CD4-positive, alpha-beta T cell treated with Interleukin-15 for 1 hour (primary cell): ENCODE data around the gene KAZN.

Experiments
- DNase-seq: peaks from one replicate; pipeline ENCODE4 v3.0.0-alpha.2; 2020

KAZN gene

DNA sequence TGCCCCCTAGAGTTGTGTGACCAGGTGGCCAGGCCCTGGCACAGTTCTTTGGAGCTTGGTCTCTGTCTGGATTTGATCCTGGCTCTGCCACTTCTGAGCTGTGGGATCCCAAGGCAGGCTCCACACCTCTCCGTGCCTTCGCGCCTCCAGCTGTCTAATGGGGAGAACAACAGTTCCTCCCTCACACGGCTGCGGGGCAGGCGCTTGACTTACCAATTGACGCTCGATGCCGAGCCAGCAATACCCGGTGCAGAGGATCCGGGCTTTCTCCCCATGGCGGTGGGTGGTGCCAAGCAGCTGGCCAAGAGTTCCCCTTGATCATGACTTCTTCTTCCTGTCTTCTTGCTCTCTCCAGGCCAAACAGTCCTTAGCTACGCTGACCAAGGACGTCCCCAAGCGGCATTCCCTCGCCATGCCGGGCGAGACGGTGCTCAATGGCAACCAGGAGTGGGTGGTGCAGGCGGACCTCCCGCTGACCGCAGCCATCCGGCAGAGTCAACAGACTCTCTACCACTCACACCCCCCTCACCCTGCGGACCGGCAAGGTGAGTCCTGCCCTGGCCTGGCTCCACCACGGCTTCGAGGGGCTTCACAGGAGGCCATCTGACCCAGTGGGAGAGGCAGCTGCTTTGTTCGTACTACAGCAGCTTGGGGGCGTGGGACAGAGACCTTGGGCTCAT lies 457.4 kb downstream of the KAZN start:
- no peak for DNase-seq

DNA sequence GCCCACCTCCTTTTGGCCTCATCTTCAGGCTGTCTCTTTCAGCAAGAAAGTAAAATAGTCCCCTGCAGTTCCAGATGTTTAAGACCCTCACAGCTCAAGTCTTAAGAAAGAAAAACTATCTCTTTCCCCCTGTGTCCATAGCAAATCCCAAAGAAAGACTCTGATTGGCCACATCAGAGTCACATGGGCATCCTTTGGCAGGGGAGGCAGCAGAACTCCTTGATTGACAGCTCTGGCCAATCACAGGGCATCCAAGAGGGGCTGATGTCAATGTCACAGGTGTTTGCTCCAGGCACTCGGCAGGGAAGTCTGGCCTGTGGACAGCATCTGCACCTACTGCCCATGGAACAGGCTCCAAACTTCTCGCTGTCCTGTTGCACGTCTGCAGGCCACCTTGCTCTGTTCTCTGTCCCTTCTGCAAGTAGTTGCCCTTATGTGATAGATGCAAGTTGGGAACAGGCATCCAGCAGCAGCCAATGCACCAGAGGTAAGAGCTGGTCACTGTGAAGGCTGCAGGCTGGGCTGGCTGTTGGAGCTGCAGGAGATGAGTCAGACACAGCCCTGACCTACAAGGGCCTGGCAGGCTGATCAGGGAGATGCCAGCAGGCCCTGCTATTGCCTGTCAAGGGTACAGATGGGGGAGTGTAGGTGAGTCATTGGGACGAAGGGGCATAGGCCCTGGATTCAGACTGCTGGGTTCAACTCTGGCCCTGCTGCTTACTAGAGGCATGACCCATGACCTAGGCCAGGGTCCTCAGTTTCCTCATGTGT lies 458.2 kb downstream of the KAZN start:
- DNase-seq = no peak

DNA sequence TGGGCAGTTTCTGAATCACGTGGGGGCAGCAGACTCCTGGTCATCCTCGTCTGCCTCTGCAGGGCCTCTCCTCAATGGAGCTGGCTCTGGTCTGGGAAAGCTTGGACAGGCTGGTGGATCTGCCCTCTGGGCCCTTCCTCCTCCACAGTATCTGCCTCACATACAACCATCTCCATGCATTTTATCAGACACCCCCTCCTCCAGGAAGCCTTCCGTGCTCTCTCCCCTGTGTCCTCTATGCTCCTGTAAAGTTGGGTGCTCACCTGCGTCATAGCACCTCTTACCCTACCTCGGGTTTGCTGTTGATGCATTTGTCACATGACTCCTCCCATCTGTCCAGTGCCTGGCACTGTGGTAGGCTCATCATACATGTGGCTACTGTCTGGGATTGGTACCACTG lies 459.3 kb downstream of the KAZN start:
- DNase-seq = no peak

DNA sequence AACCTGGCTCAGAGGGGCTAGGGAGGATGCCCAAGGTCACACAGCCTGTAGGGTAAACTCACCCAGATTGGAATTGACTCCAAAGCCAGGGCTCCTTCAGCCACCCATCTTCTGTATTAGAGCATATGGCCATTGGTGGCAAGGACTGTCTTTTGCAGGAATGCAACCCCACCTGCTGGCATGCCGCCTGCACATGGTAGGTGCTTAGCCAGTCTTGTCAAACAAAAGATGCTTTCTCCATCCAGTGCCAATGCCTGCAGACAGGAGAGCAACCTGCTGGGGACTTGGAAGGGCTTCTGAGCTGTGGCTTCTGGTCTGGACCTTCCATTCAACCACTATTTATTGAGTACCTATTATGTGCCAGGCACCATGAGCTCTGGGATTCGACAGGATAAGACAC lies 459.8 kb downstream of the KAZN start:
- no peak for DNase-seq

DNA sequence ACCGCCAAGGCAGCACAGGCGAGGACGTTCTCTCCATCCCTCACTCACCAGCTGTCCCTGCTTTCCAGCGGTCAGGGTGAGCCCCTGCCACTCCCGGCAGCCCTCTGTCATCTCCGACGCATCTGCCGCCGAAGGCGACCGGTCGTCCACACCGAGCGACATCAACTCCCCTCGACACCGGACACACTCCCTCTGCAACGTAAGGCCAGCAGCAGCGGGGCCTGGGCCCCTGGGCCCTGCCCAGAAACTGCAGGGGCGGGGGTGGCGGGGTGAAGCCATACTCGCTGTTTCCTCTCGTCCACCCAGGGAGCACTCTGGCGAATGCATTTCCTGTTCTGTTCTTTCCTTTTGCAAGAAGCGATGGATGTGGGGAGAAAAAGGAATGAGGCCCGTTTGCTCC lies 461.6 kb downstream of the KAZN start:
- no peak for DNase-seq

DNA sequence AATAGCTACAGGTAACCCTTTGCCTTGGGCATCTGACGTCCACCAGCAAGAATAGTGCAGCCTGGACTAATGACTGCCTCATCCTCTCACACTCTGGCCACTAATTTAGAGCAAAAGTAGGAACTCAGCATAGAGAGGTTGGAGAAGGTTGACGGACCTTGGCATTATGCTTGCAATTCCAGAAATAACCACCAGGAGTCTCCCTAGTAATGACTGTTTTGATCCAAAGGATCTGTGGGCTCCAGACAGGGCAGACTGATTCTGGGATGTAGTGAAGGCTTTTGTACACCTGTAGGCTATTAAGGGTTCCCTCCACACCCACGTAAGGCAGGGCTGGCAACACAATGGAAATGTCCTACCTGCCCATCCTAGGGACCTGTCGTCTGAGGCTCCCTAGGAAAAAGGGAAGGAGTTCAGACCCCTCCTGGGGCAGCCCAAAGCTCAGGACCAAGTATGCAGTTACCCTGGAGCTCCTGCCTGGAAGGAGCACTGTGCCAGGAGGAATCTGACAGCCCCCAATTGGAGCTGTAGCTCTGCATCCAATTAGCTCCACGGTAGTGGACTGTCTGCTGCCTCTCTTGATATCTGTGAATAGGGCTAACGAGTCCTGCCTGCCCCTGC lies 464.1 kb downstream of the KAZN start:
- DNase-seq = no peak

DNA sequence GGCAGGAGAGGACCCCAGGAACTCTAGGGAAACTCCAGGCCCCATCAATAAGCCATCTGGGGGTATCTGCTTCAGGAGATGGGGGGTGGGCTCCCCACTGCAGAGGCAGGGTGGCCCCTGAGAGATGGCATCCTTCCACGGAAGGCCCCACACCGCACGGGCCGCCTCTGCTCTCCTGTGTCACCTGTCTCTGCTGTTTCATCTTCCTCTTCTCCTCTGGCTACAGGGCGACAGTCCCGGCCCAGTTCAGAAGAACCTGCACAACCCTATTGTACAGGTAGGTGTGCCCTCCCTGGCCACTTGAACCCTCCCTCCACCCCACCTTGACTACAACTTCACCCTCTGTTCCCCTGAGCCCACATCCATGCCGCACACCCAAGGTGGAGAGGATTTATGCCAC lies 464.9 kb downstream of the KAZN start:
- no peak for DNase-seq

DNA sequence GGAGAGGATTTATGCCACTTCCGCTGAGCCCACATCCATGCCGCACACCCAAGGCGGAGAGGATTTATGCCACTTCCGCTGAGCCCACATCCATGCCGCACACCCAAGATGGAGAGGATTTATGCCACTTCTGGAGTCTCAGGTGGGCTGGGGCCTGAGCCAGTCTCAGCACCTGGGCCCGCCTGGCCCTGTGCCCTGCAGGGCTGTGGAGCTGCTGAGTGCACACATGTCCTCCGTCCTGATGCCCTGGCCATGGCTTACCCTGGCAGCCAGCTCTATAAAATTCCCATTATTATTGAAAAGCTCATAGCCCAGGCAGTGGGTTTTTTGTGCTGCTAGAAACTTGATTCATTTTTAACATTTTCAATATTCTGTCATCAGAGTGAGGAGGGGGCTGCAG lies 465.3 kb downstream of the KAZN start:
- DNase-seq = no peak

DNA sequence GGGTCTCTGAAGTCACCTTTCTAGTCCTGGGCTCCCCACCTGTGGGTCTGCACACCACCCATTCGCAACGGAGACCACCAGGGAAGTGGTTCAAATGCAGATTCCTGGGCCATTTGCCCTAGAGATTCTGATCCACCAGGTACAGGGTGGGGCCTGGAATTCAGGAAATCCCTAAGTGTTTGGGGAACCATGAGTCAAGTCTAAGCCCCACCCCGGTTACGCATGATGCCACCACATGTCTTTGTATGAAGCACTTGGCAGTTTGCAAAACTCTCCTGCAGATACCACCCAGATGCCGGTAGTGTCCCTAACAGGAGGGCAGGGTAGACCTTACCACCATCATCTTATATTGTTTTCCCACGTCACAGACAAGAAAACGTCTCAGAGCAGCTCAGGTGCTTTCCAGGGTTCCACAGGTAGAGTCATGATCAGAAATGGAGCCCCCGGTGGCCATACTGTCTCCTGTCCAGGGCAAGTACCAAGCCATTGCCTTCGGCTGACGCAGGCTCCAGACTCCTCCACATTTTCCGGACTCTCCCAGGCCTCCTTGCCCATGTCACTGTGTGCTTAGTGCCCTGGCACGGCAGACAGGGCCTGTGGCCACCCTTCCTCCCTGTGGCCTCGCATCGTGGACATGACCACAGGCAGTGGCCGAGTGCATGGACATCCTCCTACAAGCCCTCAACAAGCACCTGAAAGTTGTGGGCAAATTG lies 465.9 kb downstream of the KAZN start:
- DNase-seq = no peak

DNA sequence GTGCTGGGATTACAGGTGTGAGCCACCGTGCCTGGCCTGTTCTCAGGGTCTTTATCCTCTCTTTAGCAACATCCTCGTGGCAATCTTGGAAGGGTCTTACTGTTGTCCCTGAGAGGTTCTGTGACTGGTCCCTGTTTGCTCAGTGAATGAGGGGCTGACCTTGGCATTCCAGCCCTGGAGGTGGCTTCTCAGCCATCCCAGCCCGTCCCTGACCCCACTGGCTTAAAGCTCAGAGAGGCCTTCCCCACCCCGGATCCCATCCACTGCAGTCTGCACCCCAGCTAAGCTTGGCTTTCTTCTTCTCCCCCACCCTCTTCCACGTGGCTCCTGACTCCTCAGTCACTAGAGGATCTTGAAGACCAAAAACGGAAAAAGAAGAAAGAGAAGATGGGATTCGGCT lies 466.8 kb downstream of the KAZN start:
- no peak for DNase-seq

DNA sequence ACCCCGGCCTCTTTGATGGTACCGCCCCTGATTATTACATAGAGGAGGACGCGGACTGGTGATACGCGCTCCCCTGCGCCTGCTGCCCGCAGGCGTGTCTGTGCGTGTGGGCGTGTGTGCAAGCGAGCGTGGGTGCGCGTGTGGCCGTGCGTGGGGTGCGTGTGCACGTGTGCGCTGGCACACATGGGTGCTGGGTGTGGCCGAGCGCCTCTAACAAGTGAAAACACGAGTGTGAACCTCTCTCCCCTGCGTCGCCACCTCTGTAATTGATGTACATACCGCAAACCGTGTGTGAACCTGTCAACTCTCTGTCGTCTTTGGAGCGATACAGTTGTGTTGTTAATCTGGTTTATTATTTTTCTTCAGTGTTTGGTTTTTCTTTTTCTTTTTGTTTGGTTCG lies 467.3 kb downstream of the KAZN start:
- DNase-seq = peak; percentile 33

DNA sequence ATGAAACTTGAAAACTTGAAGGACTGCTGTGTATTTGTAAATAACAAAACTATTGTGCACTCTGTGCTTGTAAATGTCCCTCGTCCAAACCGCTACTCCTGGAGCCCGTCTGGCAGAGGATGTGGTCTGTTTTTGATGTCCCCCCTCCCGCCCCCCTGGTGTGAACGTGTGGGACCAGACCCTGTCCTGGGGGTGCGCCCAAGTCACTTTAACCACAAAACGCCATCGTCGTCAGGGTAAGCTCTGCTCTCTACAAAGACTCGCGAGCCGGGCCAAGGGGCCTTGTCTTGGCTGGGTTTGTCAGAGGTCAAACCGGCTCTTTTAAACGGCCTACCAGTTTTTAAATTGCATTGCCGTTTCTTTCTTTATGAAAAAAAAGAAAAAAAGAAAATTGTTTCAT lies 467.7 kb downstream of the KAZN start:
- DNase-seq = peak; percentile 22

DNA sequence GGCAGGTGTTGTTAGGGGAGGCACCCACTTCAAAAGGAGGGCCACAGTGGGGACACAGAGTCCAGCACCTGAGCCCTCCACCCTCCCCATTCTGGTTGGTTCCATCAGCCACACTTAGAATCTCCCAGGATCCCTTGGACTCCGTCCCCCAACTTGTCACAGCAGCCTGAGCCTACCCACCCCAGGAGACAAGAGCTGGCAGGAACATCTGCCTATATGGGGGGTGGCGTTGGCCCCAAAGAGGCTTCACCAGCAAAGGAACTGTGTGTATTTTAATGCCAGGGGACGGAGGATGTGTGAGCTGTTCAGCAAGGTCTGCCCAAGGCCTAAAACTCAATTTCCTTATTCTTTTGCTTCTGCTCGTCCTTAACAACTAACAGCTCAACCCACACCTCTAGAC lies 468.7 kb downstream of the KAZN start:
- no peak for DNase-seq

DNA sequence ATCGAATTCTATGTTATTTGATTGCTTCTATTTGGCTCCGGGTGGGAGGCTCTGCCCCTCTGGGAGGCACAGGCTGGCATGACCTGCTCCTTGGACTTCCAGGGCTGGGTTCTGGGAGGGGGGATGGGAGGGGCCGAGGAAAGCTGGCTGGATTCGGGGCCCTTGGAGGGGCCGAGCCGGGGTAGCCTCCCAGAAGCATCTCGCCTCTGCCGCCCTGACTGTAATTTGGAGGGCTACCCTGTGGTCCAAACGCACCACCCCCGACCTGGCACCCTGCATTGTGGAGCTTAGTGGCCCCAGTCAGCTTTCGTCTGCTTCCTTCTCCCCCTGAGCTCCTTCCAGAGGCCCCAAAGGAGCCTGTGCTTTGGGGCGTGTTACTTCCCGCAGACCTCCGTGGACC lies 469.7 kb downstream of the KAZN start:
- DNase-seq = no peak

DNA sequence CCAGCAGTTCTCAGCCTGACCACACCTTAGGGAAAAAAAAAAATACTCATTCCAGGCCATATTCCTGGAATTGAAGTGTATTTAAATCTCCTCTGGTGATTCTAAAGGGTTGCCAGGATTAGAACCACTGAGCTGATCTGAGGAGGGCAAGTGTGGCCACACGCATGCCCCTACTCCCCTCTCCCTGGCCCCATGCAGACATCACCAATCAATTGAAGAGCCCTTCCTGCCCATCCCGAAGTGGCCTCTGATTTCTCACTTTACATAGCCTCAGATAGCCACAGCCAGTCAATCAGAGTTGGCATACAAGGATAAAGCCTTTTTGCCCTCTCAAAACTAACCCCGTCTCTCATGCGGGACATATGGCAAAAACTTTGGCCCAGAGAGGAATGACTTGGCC lies 470.5 kb downstream of the KAZN start:
- DNase-seq = no peak

DNA sequence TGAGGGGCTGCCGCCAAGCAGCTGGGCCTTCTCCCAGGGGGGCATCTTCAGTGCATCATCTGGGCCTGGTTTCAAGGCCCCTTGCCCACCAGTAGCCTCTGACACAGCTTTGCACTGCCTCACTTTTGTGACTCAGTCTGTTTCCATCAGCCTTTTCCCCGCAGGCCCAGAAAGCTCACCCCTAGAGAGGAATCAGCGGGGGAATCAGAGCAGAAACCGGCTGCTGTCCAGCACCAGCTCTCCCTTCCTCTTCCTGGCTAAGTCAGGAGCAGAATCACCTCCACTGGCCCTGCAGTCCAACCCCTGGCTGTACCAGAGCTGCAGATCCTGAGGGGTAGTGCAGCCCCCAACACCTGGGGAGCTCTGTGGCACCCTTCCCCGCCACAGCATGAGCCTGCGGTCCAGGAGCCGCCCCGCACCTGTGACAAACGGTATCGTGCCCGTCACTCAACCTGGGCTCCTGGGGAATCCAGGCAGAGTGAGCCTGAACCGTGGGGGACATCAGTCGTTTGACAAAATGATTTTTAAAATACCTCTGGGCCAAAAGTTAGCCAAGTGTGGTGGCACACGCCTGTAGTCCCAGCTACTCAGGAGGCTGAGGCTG lies 471.8 kb downstream of the KAZN start:
- DNase-seq = no peak

DNA sequence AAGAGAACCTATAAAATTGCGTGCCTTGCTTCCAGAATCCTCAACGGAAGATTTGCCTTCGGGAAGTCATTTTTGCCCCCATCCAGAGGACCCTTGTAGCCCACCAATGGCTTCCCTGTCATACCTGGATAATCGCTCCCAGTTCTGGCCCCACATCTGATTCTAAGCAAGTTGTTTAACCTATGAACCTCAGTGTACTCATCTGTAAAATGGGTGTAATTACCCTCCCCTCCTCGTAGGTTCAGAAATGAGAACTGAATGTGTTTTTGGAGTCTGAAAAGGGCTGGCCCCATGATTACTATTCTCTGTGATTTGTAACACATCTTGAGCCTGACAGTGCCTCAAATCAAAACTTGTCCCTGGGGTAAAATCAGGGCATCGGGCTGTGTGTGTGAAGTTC lies 473.5 kb downstream of the KAZN start:
- DNase-seq = no peak

DNA sequence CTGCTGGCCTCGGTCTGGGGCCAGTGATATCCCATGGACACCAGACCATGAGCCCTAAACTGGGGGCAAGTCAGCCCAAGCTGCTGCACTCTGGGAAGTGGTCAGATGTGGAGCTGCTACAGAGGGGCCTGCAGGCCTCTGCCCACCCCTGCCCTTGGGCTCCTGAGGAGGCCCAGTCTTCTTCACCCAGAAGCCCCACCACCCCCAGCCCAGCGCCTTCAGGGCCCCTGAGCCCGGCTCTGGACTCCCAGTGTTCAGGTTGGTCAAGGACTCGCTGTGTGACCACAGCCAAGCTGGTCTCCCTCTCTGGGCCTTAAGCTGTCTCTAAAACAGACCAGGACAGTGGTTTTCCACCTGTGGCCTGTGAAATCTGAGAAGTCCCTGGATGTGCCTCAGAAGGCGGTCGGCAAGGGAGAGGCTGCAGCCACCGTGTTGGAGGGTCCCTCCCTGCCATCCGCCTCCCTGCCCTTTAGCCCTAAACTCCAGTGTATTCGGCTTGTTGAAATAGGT lies 475.4 kb downstream of the KAZN start:
- no peak for DNase-seq

DNA sequence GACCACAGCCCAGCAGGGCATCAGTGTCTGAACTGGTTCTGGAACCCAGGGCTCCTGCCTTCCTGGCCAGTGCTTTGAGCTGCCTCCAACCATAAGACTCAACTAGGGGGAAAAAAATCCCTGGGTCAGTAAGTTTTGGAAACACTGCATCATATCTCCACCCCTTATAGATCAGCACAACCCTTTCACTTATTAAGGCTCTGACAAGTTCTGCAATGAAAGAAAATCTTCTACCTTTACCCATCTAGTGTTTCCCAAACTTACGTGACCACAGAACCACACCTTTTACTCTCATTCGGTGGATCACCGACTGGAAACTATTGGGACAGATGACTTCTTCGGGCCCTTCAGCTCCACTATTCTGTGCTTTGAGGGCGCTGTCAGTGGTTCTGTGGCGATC lies 476.7 kb downstream of the KAZN start:
- DNase-seq = no peak

DNA sequence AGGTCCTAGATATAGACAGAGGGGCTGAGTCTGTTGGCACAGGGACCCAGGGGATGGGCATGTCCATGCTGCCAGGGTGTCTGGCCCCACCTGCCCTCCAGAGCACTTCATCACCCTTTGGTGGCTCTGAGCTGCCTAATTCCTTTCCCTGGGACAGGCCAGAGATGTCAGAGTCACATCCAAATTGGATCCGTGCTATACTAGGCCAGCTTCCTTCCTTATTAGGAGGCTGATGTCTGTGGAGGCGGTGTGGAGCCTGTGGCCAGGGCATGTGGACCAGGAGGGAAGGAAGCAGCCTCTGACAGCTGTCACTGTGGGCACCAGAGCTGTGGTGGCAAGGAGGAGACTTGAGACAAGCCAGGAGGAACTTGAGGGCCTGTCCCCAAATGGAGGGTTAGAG lies 477.3 kb downstream of the KAZN start:
- DNase-seq = no peak

DNA sequence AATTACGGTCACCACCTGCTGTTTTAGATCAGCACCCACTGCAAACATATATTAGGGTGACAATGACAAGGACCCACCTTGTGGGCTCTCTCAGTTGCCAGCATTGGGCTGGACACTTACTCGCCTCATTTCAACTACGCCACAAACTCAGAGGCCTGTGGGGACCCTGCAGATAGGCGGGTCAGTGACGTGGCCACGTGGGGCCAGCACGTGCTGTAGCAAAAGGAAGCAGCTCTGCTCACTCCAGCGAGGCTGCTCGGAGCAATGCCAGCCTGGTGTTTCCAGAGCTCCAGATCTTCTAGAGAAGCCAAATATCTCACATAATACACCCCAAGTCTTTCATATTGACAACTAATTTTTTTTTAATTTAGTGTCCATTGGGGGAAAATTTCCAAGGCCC lies 478.3 kb downstream of the KAZN start:
- DNase-seq = no peak

DNA sequence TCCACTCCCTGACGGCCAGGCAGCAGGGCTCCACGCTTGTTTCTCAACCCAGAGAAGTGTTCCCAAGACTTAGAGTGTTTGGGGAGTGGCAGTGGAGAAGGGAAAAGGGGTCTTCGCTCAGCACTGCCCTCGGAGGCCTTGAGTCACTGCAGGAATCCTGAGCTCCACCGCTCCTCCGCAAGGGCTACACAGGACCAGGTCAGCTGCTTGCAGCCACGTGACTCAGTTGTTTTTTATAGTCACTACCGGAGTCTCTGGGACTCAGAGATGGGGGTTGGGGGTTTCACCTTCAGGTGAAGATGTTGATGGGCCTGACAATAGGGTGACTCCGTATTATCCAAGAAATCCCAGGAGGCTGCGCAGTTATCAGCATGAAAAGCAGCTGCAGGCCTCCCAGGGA lies 478.9 kb downstream of the KAZN start:
- DNase-seq = no peak

DNA sequence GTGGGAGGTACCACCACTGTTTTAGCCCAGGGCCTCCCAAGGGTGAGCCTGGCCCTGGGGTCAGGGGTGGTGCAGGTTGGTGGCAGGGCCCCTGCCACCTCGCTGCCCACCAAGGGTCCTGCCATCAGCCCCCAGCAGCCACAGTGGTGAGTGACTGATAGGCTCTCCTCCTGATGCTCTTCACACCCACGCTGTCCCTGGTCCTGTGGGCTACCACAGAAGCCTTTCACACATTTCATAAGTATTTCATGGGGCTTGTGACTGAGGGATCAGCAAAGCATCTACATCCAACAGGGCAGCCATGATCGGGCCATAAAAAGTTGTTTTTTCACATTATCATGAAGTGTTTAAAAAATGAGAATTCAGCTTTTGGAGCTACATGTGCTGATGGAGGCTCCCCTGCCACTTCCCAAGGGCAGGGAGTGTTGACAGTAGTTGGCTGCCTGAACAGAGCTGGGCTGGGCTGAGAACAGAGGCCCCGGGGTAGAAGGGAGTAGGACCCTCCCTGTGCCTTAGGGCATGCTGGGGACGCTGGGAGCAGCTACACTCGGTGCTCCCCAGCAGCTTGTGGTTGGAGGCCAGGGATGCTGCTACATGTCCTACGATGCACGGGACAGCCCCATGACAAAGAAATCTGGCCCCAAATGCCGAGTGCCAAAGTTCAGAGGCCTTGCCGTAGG lies 482.0 kb downstream of the KAZN start:
- no peak for DNase-seq
